Heart right ventricle (tissue), 16 donors: Measurements from ENCODE around the gene PKIG. TPM values are rescaled to one million over a fixed set of nuclear protein-coding genes. Genes with fewer than 3 reads are reported as not detected.
A peak's percentile ranks its signal among the peaks of the same experiment; 100 is the strongest.

ENCODE experiments used
- ATAC-seq, 8 donors: fragments of 200-7000 bp; cut with Tn5 transposase; one replicate each; pipeline ENCODE4 v1.9.1; 2020; ENCODE audit warnings: mild to moderate bottlenecking in 8 of 8, moderate library complexity in 8 of 8, moderate number of reproducible peaks in 1 of 8
- DNase-seq, 2 donors: peaks; one replicate each; pipeline ENCODE4 v3.0.0-alpha.2; 2020
- H3K27ac ChIP-seq, 10 donors: fragments of 200-600 bp; sonication (generic) in 2 of 10; one replicate each; pipeline versions ENCODE4 v1.5.0 to v1.8.0; 2020 to 2022; ENCODE audit warnings: mild to moderate bottlenecking in 3 of 10
- H3K27me3 ChIP-seq, 7 donors: fragments of 200-600 bp; one replicate each; pipeline ENCODE4 v1.8.0; 2021 to 2022; ENCODE audit warnings: mild to moderate bottlenecking in 2 of 7
- H3K36me3 ChIP-seq, 9 donors: fragments of 200-600 bp; sonication (generic) in 1 of 9; one replicate each; pipeline versions ENCODE4 v1.5.0 to v1.8.0; 2020 to 2022; ENCODE audit warnings: mild to moderate bottlenecking in 2 of 9
- H3K4me1 ChIP-seq, 9 donors: fragments of 200-600 bp; sonication (generic) in 1 of 9; one replicate each; pipeline versions ENCODE4 v1.5.0 to v1.8.0; 2020 to 2022; ENCODE audit warnings: mild to moderate bottlenecking in 4 of 9
- H3K4me3 ChIP-seq, 10 donors: fragments of 200-600 bp; sonication (generic) in 2 of 10; one replicate each; pipeline versions ENCODE4 v1.5.0 to v1.8.0; 2020 to 2022; ENCODE audit warnings: mild to moderate bottlenecking in 7 of 10, moderate library complexity in 2 of 10
- H3K9me3 ChIP-seq, 11 donors: fragments of 200-600 bp in 10 of 11; sonication (generic) in 2 of 11; one replicate each; pipeline versions ENCODE4 v1.5.0 to v1.8.0; 2013 to 2022; ENCODE audit warnings: mild to moderate bottlenecking in 2 of 11, control low read depth in 1 of 11, moderate library complexity in 1 of 11
- WGBS, 2 donors: extraction: QIAGEN DNeasy Blood & Tissue Kit; methylation state at CpG; one replicate each; pipeline ENCODE4 v1.1.7; 2013; ENCODE audit warnings: inconsistent platforms in 1 of 2; 5-methylcytosine and 5-hydroxymethylcytosine counted together
- intact Hi-C, 10 donors: fragments of 100-400 bp; cut with DNase I; formaldehyde crosslinking; loops; one replicate each; pipeline versions ENCODE4 v1.11.1 to v1.14.2; 2022
- polyA plus RNA-seq, 2 donors: library from polyadenylated mRNA; stranded (reverse); fragments of 200-250 nt; gene quantifications; one replicate each; pipeline ENCODE4 v1.2.3, GENCODE V29; 2013
- total RNA-seq, 10 donors: library from RNA; stranded (reverse); fragmentation: NEBNext Ultra II Directional in 3 of 10; extraction: Animal tissue kit (Norgen Biotek cat#: 25700) in 3 of 10; gene quantifications; one replicate each; pipeline versions ENCODE4 v1.2.1 to v1.2.4, GENCODE V29; 2021 to 2023
- TF ChIP-seq, protein P1 (sequence below), 9 donors: fragments of 200-600 bp; sonication (generic) in 2 of 9; IDR thresholded peaks; one replicate each; pipeline versions ENCODE4 v1.5.0 to v1.8.0; 2021 to 2022; ENCODE audit warnings: antibody characterized with exemption in 9 of 9, mild to moderate bottlenecking in 5 of 9, moderate library complexity in 1 of 9
- donor health status: Arrhythmogenic right ventricular cardiomyopathy.
- donor health status: ischemic (EF 13 %, LVEDD 7.1; RV severe dilation, severe dysfunction).
- donor health status: healthy with polysubstance abuse.
- donor health status: DM: no; HTN: yes; CAD: no.
- donor health status: DM: no; HTN: no; CAD: no.
- donor health status: ischemic (EF 25% LVEDD 6.9; RV normal size, moderate dysfunction).
- donor health status: ischemic (EF 25% LVEDD 5.7; RV mildly dilated, moderate dysfunction).
- donor health status: healthy.
- donor health status: DM: yes; HTN: yes; CAD: no.
- donor health status: Ischemic cardiomyopathy.
- donor health status: ischemic (EF 35%, LVEDD 5.7; RV mildly dilated, moderate dysfunction).
- donor health status: nonischemic (EF 11% LVEDD 7.7; RV severe dilation, severe dysfunction).
- donor health status: DM: yes; HTN: yes; CAD: no.
- donor health status: PGD.
- donor health status: ischemic (EF 29% LVEDD 5.4; RV normal size, mild dysfunction).
- donor health status: nonischemic (EF 23%, LVEDD 6.1; RV moderate dilation, normal function).

The PKIG gene
- total and polyA plus RNA-seq, 12 donors, result 155 to 342 (median 210) TPM

- TF ChIP-seq, protein P1, sequence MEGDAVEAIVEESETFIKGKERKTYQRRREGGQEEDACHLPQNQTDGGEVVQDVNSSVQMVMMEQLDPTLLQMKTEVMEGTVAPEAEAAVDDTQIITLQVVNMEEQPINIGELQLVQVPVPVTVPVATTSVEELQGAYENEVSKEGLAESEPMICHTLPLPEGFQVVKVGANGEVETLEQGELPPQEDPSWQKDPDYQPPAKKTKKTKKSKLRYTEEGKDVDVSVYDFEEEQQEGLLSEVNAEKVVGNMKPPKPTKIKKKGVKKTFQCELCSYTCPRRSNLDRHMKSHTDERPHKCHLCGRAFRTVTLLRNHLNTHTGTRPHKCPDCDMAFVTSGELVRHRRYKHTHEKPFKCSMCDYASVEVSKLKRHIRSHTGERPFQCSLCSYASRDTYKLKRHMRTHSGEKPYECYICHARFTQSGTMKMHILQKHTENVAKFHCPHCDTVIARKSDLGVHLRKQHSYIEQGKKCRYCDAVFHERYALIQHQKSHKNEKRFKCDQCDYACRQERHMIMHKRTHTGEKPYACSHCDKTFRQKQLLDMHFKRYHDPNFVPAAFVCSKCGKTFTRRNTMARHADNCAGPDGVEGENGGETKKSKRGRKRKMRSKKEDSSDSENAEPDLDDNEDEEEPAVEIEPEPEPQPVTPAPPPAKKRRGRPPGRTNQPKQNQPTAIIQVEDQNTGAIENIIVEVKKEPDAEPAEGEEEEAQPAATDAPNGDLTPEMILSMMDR (IDR thresholded peaks at IDR 0.05), result no peak
- DNase-seq, result no peak
- peaks cover 20 to 87% (median 66%) of the 10 kb centered on the region in 9 donors for H3K4me1 ChIP-seq
- H3K36me3 ChIP-seq, result no peaks in the 10 kb centered on the region
- H3K27me3 ChIP-seq, result no peaks in the 10 kb centered on the region
- WGBS, 2 donors, result 51 to 60% methylated on average over 1 of the region's 1 CpG
- intact Hi-C loops, result loop anchor here in 1 of 10 donors (5.0 kb wide), 1 partner anchor 49 kb away; no protein-coding TSS in a partner anchor
- ATAC-seq, result no peak
- H3K9me3 ChIP-seq, result no peaks in the 10 kb centered on the region
- H3K4me3 ChIP-seq, result peak overlapping the region in 7 of 10 donors; percentile 52 to 74 (median 65)
- H3K27ac ChIP-seq, result peak overlapping the region; percentile 87 to 98 (median 92)
These were observed 864 bp upstream of the PKIG start for GRCh38 chr20:44581515-44581914.

DNA sequence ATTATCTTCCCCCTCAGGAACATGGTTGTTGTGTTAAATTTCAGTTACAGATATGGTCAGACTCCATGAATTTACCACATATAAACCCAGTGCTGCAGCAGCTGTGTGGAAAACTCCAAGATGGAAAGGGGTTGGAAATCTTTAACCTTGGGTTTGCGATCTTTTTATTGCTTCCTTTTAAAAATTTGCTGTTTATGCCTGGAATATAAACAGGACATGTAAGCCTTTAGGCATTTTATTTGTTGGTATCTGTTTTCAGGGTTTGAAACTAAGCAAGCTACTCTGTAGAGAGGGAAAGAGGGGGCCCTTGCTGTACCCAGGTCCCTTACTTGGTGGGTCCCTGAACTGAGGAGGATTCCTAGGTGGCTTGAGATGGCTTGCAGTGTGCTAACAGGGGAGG lies 778 bp downstream of the PKIG start:
- intact Hi-C loops, result loop anchor here in 4 of 10 donors (2.0 to 5.0 kb wide), 4 partner anchors 16 to 51 kb away; no protein-coding TSS in a partner anchor
- DNase-seq, result no peak
- Histone ChIP-seq H3K4me3 (peak overlapping the region; percentile 36 to 74 (median 62)), H3K27ac (peak overlapping the region; percentile 87 to 98 (median 92)), H3K4me1 (peaks cover 18 to 87% (median 76%) of the 10 kb centered on the region in 9 donors), H3K36me3 (no peaks in the 10 kb centered on the region), H3K9me3 (no peaks in the 10 kb centered on the region), H3K27me3 (no peaks in the 10 kb centered on the region)
- ATAC-seq, result peak in 3 of 8 donors; percentile 13 to 22 (median 20)
- WGBS, 2 donors, result 13 to 38% methylated on average over 1 of the region's 1 CpG
- TF ChIP-seq, protein P1 (IDR thresholded peaks at IDR 0.05), result no peak

DNA sequence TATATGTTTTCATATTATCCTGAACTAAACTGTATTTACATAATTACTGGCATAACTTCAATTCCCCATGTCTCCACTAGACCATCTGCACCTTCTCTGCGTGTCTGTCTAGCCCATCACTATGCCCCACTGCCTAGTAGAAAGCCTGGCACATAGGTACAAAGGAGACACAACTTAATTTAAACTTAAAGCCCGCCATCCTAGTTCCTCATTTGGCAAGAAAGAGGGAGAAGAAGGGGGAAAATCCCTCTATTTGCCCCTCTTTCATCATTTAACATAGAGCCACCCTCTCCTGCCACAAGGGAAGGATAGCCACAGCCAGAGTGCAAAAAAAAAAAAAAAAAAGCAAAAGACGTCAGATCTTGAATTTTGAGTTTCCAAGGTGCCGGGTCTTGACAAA lies 1.8 kb downstream of the PKIG start:
- H3K27me3 ChIP-seq, result no peaks in the 10 kb centered on the region
- peak overlapping the region; percentile 36 to 74 (median 62) for H3K4me3 ChIP-seq
- intact Hi-C loops, result loop anchor here in 2 of 10 donors (2.0 to 5.0 kb wide), 2 partner anchors 15 to 52 kb away; no protein-coding TSS in a partner anchor
- TF ChIP-seq, protein P1 (IDR thresholded peaks at IDR 0.05), result peak in 1 of 9 donors; percentile 6
- 51% methylated on average over 4 of the region's 4 CpGs for WGBS, 2 donors
- DNase-seq (no peak), ATAC-seq (no peak)
- H3K9me3 ChIP-seq, result no peaks in the 10 kb centered on the region
- peaks cover 18 to 93% (median 84%) of the 10 kb centered on the region in 9 donors for H3K4me1 ChIP-seq
- H3K27ac ChIP-seq, result peak overlapping the region in 9 of 10 donors; percentile 87 to 98 (median 94)
- no peaks in the 10 kb centered on the region for H3K36me3 ChIP-seq

DNA sequence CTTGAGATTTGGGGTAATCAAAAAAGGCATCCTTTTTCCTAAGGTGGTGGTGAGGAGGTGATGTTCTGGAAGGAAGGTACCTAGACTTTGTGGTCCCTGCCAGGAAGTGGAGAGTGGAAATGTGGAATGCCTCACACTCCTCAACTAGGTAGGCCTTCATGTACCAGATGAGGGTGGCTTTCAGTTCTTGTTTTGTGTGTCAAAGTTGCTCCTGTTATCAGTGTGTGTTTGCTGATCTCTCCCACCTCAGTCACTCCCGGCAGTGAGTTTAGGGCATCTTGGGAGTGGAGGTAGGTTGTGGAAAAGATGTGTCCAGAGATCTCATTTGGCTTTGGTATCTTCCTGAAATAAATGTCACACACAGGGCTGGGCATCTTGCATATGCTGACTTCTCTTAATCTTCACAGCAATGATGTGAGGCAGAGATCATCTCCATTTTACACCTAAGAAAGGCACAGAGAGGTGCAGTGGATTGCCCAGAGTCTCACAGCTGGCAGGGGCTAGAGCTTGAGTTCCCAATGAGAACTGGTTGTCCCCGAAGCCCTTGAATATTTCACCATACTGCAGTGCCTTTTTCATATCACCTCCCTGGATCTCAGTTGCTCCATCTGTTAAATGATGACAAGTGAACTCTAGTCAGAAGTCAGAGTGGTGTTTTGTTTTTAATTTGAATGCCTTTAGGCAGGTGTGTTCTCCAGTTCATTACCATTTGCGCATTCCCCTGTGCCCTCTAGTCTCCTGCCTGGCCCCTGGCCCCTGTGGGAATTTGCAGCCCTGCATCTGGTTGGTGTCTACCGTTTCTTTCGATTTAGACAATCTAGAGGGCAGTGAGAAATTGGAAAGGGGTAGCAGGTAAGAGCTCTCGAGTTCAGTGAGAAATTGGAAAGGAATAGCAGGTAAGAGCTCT lies 2.9 kb downstream of the PKIG start:
- no peaks in the 10 kb centered on the region for H3K9me3 ChIP-seq
- peaks cover 18 to 93% (median 77%) of the 10 kb centered on the region in 9 donors for H3K4me1 ChIP-seq
- peak overlapping the region in 9 of 10 donors; percentile 49 to 74 (median 63) for H3K4me3 ChIP-seq
- DNase-seq (no peak), ATAC-seq (no peak)
- H3K36me3 ChIP-seq, result peaks cover 0 to 11% (median 8%) of the 10 kb centered on the region in 9 donors
- no peaks in the 10 kb centered on the region for H3K27me3 ChIP-seq
- TF ChIP-seq, protein P1 (IDR thresholded peaks at IDR 0.05), result no peak
- intact Hi-C loops, result loop anchor here in 1 of 10 donors (2.0 kb wide), 1 partner anchor 13 kb away; no protein-coding TSS in a partner anchor
- peak overlapping the region in 9 of 10 donors; percentile 87 to 98 (median 94) for H3K27ac ChIP-seq
- 53 to 61% methylated on average over 6 of the region's 6 CpGs for WGBS, 2 donors
